Measurements from ENCODE around the gene MCM3.

Gene MCM3

DNA sequence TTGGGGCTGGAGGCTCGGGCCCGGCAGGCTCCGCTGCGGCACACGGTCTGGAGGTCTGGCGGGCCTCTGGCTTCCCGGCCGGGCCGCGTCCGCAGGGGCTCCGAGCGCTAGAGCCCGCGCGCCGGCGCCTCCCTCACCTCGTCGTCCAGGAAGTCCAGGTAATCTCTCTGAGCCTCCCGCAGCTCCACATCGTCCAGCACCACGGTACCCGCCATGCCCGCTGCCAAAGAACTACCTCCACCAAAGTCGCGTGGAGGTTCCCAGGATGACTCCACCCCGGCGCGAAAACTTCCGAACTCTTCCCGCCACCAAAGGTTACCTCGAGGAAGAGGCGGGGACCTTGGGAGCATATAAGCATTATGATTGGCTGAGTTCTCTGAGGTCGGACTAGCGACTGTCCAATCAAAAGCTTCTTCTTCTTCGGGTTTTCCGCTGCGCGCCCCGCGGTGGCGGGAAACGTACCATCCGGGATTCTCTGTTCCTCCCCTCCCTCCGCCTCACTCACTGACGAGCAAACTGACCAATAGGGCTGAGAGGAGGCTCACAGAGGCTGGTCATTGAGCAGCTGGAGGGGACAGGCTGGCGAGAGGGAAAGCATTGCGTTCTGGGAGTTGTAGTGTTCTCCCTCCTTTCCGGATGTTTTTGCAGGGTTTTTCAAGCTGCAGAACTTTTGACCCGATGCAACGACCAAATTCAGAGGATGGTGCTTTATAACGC, at the start of gene MCM3:
MCM3 (minus strand) TSS at position 283 of the 717 bp plus-strand sequence; CDS start at position 215, 68 bp downstream.
- DNase-seq (ENCODE audit: insufficient read length, low spot score), result peak; percentile 71
- peak; percentile 84 for FAIRE-seq
- TF ChIP-seq, protein P1, sequence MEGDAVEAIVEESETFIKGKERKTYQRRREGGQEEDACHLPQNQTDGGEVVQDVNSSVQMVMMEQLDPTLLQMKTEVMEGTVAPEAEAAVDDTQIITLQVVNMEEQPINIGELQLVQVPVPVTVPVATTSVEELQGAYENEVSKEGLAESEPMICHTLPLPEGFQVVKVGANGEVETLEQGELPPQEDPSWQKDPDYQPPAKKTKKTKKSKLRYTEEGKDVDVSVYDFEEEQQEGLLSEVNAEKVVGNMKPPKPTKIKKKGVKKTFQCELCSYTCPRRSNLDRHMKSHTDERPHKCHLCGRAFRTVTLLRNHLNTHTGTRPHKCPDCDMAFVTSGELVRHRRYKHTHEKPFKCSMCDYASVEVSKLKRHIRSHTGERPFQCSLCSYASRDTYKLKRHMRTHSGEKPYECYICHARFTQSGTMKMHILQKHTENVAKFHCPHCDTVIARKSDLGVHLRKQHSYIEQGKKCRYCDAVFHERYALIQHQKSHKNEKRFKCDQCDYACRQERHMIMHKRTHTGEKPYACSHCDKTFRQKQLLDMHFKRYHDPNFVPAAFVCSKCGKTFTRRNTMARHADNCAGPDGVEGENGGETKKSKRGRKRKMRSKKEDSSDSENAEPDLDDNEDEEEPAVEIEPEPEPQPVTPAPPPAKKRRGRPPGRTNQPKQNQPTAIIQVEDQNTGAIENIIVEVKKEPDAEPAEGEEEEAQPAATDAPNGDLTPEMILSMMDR (IDR thresholded peaks at IDR 0.05; ENCODE audit: insufficient read depth, missing control alignments), result no peak

- FAIRE-seq (no peak), DNase-seq (ENCODE audit: insufficient read length, low spot score) (no peak)
- TF ChIP-seq, protein P1 (IDR thresholded peaks at IDR 0.05; ENCODE audit: insufficient read depth, missing control alignments), result no peak
Measured at GRCh38 chr6:52333840-52334200, 49.3 kb upstream of the MCM3 start.

GRCh38 chr6:52331793-52332457, 47.4 kb upstream of the MCM3 start:
- FAIRE-seq (no peak), DNase-seq (ENCODE audit: insufficient read length, low spot score) (peak; percentile 31)
- TF ChIP-seq, protein P1 (IDR thresholded peaks at IDR 0.05; ENCODE audit: insufficient read depth, missing control alignments), result no peak

DNA sequence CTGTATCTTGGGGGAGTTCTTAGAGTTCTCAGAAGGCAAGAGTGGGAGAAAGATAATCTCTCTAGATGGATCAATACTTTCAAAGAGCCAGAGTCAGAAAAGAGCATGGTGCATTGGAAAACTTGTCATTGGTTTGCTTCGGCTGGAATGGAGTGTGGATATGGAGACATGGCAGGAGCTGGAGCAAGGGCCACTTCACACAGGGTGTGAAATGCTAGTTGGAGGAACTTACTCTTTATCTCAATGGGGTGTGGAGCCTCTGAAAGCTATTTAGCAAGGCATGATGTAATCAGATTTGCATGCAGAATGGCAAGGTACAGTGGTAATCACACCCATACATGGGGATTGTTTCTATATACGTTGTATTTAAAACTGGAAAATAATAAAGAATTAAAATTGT, 45.9 kb upstream of the MCM3 start:
- FAIRE-seq (no peak), DNase-seq (ENCODE audit: insufficient read length, low spot score) (no peak)
- TF ChIP-seq, protein P1 (IDR thresholded peaks at IDR 0.05; ENCODE audit: insufficient read depth, missing control alignments), result no peak

- TF ChIP-seq, protein P1 (IDR thresholded peaks at IDR 0.05; ENCODE audit: insufficient read depth, missing control alignments), result no peak
- FAIRE-seq (no peak), DNase-seq (ENCODE audit: insufficient read length, low spot score) (no peak)
Measured at GRCh38 chr6:52328729-52329128, 44.2 kb upstream of the MCM3 start.

DNA sequence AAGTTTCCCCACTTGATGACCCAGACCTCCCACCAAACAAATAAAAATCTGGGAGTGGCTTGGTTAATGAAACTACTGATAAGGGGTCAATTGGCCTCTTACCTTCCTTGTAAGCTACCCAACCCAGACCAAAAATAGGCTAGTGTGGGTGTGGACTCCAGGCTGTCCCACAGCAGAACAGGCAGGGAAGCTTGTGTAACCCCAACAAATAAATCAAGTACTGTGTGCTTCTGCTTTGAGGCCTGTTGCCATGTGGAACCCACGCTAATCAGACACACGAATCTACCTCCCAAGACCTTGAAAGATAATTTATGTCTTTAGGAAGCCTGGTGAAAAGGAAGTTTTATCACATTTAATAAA, 43.7 kb upstream of the MCM3 start:
- FAIRE-seq (no peak), DNase-seq (ENCODE audit: insufficient read length, low spot score) (no peak)
- TF ChIP-seq, protein P1 (IDR thresholded peaks at IDR 0.05; ENCODE audit: insufficient read depth, missing control alignments), result no peak
